ENCODE measurements around the gene GPR61.

DNA sequence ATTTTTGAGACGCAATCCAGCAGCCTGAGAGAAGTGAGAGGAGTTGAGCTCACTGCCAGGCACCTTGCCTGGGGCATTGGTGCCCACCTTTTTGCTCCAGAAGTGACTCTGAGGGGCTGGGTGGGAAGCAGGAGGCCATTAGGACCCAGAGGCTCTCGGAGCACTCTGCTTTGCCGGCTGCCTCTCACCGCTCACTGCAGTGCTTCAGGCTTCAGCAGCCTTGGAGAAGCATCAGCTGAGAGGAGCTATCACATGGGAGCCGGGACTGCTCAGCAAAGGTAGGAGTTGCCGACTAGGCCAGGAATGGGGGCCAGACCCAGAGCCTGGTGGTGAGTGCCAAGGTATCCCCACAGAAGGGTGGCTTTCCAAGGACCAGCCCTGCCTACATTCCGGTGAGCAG is at the start of gene GPR61:
- no peak for TF ChIP-seq POLR2A (IDR thresholded peaks at IDR 0.05)
- TF ChIP-seq, protein P1, sequence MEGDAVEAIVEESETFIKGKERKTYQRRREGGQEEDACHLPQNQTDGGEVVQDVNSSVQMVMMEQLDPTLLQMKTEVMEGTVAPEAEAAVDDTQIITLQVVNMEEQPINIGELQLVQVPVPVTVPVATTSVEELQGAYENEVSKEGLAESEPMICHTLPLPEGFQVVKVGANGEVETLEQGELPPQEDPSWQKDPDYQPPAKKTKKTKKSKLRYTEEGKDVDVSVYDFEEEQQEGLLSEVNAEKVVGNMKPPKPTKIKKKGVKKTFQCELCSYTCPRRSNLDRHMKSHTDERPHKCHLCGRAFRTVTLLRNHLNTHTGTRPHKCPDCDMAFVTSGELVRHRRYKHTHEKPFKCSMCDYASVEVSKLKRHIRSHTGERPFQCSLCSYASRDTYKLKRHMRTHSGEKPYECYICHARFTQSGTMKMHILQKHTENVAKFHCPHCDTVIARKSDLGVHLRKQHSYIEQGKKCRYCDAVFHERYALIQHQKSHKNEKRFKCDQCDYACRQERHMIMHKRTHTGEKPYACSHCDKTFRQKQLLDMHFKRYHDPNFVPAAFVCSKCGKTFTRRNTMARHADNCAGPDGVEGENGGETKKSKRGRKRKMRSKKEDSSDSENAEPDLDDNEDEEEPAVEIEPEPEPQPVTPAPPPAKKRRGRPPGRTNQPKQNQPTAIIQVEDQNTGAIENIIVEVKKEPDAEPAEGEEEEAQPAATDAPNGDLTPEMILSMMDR (IDR thresholded peaks at IDR 0.05), result no peak
